GM13977 (cell line): ENCODE data around the gene INTS3.

Experiments
- DNase-seq: peaks from one replicate; pipeline ENCODE4 v3.0.0; 2012; ENCODE audit warnings: low spot score
- in situ Hi-C: fragments of 300-500 bp; cut with MboI; formaldehyde crosslinking; loops from one replicate; pipeline ENCODE4 v1.12.0; 2022; ENCODE audit warnings: low sequenced_read_pairs, low pct_unique_long_range_greater_than_20kb, mixed read lengths, inconsistent platforms; ENCODE audit not compliant: unreplicated experiment
- TF ChIP-seq, protein P1 (sequence below): IDR thresholded peaks from 2 replicates; pipeline ENCODE4 v1.5.1; 2012; ENCODE audit warnings: mild to moderate bottlenecking, control low read depth; ENCODE audit not compliant: insufficient read depth; ENCODE audit errors: extremely low read depth, missing control alignments

Gene INTS3, protein sequence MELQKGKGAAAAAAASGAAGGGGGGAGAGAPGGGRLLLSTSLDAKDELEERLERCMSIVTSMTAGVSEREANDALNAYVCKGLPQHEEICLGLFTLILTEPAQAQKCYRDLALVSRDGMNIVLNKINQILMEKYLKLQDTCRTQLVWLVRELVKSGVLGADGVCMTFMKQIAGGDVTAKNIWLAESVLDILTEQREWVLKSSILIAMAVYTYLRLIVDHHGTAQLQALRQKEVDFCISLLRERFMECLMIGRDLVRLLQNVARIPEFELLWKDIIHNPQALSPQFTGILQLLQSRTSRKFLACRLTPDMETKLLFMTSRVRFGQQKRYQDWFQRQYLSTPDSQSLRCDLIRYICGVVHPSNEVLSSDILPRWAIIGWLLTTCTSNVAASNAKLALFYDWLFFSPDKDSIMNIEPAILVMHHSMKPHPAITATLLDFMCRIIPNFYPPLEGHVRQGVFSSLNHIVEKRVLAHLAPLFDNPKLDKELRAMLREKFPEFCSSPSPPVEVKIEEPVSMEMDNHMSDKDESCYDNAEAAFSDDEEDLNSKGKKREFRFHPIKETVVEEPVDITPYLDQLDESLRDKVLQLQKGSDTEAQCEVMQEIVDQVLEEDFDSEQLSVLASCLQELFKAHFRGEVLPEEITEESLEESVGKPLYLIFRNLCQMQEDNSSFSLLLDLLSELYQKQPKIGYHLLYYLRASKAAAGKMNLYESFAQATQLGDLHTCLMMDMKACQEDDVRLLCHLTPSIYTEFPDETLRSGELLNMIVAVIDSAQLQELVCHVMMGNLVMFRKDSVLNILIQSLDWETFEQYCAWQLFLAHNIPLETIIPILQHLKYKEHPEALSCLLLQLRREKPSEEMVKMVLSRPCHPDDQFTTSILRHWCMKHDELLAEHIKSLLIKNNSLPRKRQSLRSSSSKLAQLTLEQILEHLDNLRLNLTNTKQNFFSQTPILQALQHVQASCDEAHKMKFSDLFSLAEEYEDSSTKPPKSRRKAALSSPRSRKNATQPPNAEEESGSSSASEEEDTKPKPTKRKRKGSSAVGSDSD

DNA sequence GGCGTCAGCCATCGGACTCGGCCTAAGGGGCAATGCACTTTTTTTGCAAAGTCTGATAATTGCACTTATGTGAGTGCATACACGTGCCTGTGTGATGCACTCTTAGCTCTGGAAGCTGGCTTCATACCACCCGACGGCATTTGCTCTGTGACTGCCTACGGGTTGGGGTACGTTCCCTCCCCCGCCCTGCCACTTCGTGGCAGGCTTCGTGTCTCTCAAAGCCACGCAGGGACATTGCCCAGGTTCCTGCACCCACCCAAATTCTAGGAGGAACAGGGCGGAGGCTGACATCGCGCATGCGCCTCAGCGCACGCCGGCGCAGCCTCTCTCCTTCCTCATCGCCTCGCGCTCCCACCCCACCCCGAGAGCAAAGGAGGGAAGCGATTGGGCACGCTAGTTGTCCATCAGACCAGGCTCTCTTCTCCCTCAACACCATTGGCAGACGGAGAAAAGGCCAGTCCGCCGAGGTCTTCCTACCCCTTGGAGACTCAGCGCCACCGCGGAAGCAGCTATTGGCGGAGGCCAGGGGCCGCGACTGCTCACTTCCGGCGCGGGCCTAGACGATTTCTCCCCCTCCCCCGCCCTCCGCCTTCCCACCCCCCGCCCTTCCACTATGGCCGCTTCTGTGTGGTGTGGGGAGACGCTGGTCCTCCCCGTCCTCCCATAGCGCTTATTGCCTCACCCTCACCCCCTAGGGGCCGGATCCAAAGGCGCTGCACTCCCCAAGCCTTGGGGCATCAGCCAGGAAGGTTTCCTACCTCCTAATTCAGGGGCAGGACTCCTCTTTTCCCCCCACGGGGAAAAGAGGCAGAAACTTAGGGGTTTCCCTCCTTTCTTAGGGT, at the start of gene INTS3:
Gene INTS3, plus strand, starts transcription at position 588 of the 842 bp plus-strand sequence. CDS start 585 bp downstream, outside the sequence.
- TF ChIP-seq, protein P1, sequence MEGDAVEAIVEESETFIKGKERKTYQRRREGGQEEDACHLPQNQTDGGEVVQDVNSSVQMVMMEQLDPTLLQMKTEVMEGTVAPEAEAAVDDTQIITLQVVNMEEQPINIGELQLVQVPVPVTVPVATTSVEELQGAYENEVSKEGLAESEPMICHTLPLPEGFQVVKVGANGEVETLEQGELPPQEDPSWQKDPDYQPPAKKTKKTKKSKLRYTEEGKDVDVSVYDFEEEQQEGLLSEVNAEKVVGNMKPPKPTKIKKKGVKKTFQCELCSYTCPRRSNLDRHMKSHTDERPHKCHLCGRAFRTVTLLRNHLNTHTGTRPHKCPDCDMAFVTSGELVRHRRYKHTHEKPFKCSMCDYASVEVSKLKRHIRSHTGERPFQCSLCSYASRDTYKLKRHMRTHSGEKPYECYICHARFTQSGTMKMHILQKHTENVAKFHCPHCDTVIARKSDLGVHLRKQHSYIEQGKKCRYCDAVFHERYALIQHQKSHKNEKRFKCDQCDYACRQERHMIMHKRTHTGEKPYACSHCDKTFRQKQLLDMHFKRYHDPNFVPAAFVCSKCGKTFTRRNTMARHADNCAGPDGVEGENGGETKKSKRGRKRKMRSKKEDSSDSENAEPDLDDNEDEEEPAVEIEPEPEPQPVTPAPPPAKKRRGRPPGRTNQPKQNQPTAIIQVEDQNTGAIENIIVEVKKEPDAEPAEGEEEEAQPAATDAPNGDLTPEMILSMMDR, result no peak
- peak; percentile 97 for DNase-seq
- in situ Hi-C loops, result no loop called here

DNA sequence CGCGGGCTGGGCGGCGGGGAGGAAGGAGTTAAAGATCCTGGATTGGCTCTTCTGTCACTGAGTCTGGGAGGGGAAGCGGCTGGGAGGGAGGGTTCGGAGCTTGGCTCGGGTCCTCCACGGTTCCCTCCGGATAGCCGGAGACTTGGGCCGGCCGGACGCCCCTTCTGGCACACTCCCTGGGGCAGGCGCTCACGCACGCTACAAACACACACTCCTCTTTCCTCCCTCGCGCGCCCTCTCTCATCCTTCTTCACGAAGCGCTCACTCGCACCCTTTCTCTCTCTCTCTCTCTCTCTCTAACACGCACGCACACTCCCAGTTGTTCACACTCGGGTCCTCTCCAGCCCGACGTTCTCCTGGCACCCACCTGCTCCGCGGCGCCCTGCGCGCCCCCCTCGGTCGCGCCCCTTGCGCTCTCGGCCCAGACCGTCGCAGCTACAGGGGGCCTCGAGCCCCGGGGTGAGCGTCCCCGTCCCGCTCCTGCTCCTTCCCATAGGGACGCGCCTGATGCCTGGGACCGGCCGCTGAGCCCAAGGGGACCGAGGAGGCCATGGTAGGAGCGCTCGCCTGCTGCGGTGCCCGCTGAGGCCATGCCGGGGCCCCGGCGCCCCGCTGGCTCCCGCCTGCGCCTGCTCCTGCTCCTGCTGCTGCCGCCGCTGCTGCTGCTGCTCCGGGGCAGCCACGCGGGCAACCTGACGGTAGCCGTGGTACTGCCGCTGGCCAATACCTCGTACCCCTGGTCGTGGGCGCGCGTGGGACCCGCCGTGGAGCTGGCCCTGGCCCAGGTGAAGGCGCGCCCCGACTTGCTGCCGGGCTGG, 49.1 kb upstream of the INTS3 start, which contains the start of gene NPR1:
Gene NPR1, plus strand, starts transcription at position 170 of the 818 bp plus-strand sequence. Its CDS starts 421 bp downstream, at position 591.
- TF ChIP-seq, protein P1, result no peak
- in situ Hi-C loops, result loop anchor here (10.0 kb wide), 2 partner anchors 66 to 306 kb away; partner anchors contain the start of gene RAB13
- DNase-seq, result peak; percentile 56

DNA sequence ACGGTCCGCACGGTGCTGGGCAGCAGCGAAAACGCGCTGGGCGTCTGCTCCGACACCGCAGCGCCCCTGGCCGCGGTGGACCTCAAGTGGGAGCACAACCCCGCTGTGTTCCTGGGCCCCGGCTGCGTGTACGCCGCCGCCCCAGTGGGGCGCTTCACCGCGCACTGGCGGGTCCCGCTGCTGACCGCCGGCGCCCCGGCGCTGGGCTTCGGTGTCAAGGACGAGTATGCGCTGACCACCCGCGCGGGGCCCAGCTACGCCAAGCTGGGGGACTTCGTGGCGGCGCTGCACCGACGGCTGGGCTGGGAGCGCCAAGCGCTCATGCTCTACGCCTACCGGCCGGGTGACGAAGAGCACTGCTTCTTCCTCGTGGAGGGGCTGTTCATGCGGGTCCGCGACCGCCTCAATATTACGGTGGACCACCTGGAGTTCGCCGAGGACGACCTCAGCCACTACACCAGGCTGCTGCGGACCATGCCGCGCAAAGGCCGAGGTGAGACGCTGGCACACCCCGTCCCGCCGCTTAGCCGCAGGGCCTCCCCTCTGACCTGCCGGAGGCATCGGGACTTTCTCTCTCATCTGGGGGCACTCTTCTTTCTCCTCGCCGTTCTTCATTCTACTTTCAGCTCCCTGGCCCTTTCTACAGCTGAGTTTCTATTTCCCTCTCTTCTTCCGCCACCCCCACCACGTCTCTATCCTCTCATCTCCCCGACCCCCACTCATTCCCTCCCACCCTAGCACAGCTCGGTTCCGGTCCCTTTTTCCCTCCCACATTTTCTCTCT, 48.3 kb upstream of the INTS3 start:
- in situ Hi-C loops, result loop anchor here (10.0 kb wide), 2 partner anchors 65 to 305 kb away; partner anchors contain the start of gene RAB13
- TF ChIP-seq, protein P1, result peak; percentile 11
- peak; percentile 52 for DNase-seq

DNA sequence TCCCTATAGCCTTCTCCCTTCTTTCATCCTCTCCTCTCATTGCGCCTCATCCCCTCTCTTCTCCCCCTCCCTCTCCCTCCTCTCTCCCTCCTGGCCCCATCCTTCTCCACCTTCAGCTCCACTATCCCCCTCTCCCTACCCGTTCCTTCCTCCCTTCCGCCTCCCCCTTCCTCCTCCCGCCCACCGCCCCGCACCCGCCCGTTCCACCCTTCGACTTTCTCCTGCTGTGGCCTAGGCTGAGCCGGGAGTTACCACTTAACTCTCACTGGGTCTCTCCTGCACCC, 47.8 kb upstream of the INTS3 start:
- TF ChIP-seq, protein P1, result no peak
- in situ Hi-C loops, result no loop called here
- DNase-seq, result no peak

DNA sequence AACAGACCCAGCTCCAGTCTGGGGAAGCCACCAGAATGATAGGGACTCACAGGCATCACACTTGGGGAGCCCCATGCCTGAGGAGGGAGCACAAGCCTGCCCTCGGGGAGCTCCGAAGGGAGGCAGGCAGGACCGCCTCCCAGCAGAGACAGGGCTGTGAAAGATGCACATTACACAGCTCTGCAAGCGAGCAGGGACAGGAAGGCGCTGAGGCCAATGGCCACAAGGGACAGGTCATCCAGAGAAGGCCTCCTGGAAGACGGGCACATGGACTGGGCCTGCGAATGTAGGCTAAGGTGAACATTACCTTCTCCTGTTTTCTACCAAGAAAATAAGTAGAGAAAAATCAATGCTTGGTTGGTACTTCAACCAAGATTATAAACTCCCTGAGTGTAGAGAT, 45.1 kb upstream of the INTS3 start:
- TF ChIP-seq, protein P1, result no peak
- in situ Hi-C loops, result no loop called here
- DNase-seq, result no peak
